D721Med (cell line): Measurements from ENCODE around the gene AGO1.
"Not testable (repeated sequence)": the region's sequence is repeated elsewhere in the genome, so short reads cannot be mapped to it uniquely, and the experiment has no call there.

Experiments
- DNase-seq: peaks from one replicate; pipeline ENCODE4 v3.0.0; 2011; ENCODE audit warnings: low spot score; ENCODE audit not compliant: insufficient read length
- FAIRE-seq: peaks from 2 replicates; lab custom pipeline; 2011; peaks lifted over from hg19 to GRCh38; lab: Jason Lieb, UNC
- TF ChIP-seq, protein P1 (sequence below): IDR thresholded peaks from 2 replicates; pipeline ENCODE4 v1.5.1; 2012; ENCODE audit warnings: mild to moderate bottlenecking, control low read depth; ENCODE audit not compliant: insufficient read depth; ENCODE audit errors: missing control alignments

AGO1 gene

DNA sequence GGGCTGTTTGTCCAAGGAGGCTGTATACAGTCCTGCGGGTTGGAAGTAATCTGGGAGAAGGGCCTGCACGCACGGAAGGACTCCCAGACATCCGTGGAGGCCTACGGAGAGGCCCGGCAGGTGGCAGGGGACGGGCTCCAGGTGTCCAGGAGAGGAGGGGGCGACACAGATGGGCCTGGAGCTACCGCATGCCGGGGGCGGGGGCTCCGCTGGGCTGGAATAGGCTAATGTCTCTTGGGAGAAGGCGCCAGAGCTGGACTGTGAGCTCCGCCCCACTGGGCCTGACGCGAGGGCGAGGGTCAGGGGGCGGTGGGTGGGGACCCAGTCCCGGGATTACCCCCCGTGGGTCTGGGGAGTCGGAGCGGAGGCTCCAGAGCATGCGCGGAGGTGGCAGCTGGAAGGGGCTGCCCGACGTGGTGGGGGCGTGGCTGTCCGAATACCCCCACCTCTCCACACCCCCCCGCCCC, 659 bp downstream of the AGO1 start:
- DNase-seq (peak; percentile 68), FAIRE-seq (no peak)
- TF ChIP-seq, protein P1, sequence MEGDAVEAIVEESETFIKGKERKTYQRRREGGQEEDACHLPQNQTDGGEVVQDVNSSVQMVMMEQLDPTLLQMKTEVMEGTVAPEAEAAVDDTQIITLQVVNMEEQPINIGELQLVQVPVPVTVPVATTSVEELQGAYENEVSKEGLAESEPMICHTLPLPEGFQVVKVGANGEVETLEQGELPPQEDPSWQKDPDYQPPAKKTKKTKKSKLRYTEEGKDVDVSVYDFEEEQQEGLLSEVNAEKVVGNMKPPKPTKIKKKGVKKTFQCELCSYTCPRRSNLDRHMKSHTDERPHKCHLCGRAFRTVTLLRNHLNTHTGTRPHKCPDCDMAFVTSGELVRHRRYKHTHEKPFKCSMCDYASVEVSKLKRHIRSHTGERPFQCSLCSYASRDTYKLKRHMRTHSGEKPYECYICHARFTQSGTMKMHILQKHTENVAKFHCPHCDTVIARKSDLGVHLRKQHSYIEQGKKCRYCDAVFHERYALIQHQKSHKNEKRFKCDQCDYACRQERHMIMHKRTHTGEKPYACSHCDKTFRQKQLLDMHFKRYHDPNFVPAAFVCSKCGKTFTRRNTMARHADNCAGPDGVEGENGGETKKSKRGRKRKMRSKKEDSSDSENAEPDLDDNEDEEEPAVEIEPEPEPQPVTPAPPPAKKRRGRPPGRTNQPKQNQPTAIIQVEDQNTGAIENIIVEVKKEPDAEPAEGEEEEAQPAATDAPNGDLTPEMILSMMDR = no peak

DNA sequence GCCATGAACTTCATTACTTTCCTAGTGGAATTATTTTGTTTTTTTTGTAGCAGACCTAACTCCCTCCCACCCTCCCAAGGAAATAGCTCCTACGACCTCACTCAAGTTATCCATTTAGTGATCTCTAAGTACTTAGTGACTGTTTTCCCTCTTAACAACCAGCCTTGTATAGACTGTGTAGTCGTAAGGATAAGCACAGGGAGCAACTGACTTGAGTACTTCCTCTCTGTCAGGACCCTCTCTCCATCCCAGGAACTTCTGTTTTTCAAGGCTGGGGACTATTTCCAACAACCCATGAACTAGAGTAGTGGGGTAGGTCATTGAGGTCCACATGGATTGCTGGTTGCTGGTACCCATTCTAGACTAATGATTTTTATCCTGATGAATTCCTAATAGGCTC, 1.9 kb downstream of the AGO1 start:
- TF ChIP-seq, protein P1 = no peak
- FAIRE-seq (no peak), DNase-seq (no peak)

DNA sequence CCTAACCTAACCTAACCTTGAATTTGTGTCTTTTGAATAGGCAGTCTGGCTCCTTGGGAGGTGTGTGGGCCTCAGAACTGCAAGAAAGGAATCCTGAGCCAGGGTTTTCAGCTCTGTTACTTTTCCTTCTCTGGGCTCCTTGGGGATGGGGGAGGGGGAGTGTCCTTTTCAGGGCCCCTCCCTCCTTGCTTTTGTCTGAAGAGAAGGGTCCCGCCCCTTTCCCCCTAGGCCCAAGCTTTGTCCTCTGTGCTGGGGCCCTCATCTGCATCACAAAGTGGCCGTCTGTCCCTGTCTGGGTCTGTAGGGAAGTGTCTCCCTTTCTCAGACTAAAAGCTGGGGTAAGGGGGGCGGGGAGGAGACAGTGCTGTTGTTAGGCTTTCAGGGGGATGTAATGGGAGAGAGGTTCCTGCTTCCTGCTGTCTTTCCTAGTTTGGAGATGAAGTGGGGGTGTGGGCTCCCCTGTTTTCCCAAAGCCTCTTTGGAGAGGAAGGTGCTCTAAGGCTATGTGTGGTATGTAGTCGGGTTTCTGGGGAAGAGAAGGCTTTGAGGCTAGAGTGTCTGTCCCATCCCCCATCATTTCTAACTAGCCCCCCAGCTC, 3.1 kb downstream of the AGO1 start:
- FAIRE-seq = no peak
- TF ChIP-seq, protein P1 = no peak
- DNase-seq = no peak

DNA sequence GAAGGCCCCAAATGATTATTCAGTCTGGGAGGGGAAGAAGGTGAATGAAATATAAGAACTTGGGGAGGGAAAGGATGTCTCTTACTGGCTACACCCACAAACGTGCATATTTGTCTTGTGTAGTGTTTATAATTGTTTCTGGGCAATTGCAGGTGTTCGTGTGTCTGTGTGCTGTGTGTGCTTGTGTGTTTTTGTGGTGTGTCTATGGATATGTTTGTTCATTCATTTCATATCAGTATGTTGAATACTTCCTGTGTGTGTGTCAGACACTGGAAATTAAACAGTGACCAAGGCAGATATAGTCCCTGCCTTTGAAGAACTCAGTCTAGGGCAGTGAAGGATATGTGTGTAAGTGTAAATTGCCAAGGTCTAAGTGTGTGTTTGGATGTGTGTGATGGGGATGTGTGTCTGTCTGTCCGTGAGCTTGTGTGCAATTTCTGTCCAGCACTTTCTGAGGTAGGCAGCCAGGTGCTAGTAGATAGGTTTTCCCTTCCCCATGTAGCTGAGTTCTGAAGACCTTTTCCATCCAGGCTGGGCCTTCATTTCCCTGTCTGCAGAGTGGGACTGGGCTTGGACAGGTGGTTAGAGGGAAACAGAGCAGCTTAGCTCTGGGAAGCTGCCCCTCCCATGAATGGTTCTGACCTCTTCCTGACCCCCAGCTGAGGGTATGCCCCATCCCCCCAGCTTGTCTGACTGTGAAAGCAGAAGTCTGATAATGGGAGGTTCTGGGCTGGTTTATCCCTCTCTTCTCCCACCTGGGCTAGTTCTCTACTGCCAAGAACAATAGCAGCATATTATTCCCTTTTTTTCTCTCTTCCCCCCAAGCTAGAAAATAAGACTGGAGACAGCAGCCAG, 3.8 kb downstream of the AGO1 start:
- FAIRE-seq (no peak), DNase-seq (no peak)
- TF ChIP-seq, protein P1 = no peak

DNA sequence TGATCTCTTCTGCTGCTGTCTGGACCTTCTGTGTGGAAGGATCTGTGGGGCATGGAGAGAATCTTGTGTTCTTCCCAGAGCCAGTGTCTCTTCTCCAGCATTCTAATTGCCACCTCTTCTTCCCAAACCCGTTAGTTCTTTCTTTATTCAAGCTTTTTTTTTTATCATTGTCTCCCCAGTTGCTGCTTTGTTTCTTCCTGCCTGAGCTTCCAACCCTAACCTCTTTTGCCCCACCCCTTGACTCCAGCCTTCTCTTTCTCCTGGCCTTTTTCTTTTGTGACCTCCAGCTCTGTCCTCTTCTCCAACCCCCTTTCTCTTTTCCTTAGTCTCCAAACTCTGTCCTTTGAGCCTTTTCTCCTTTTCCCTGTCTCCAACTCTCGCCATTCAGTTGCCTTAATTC, 4.5 kb downstream of the AGO1 start:
- FAIRE-seq = no peak
- TF ChIP-seq, protein P1 = no peak
- no peak for DNase-seq

- TF ChIP-seq, protein P1 = no peak
- FAIRE-seq (no peak), DNase-seq (no peak)
These were observed 5.2 kb downstream of the AGO1 start for GRCh38 chr1:35888255-35888654.

DNA sequence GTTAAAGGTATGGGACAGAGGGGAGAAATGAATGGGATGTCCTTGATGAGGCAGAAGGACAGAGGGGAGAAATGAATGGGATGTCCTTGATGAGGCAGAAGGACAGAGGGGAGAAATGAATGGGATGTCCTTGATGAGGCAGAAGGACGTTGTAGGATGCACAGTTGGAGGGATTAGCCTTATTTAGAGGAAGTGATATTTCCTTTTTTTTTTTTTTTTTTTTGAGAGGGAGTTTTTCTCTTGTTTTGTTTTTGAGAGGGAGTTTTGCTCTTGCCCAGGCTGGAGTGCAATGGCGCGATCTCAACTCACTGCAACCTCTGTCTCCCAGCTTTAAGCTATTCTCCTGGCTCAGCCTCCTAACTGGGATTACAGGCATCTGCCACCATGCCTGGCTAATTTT, 6.0 kb downstream of the AGO1 start:
- FAIRE-seq, DNase-seq: not testable (repeated sequence)
